ENCODE data around the gene SLIRP. TPM values are rescaled to one million over a fixed set of nuclear protein-coding genes. Genes with fewer than 3 reads are reported as not detected.

Gene SLIRP
- total and polyA plus RNA-seq, 11 donors, result 112 to 872 (median 222) TPM

GRCh38 chr14:77663293-77663692 is 44.6 kb upstream of the SLIRP start:
- intact Hi-C loops (cut with DNase I), result no loop called here
- Histone ChIP-seq H3K36me3 (no peaks in the 10 kb centered on the region), H3K4me3 (no peak overlapping the region), H3K9me3 (no peaks in the 10 kb centered on the region), H3K4me1 (peaks cover 0 to 36% (median 0%) of the 10 kb centered on the region in 12 donors), H3K27ac (peak overlapping the region in 11 of 12 donors; percentile 4 to 87 (median 58)), H3K27me3 (no peaks in the 10 kb centered on the region)
- DNase-seq, result peak in 1 of 5 donors; percentile 24
- peak; percentile 57 to 94 (median 75) for ATAC-seq
- 55 to 71% (median 60%) methylated on average over 6 of the region's 6 CpGs for WGBS, 4 donors
- TF ChIP-seq POLR2A (IDR thresholded peaks at IDR 0.05) (no peak), CTCF (IDR thresholded peaks at IDR 0.05) (no peak)

GRCh38 chr14:77667331-77667730 is 40.6 kb upstream of the SLIRP start:
- peak overlapping the region in 1 of 12 donors; percentile 71 for H3K27ac ChIP-seq
- H3K36me3 ChIP-seq, result peaks cover 0 to 13% (median 3%) of the 10 kb centered on the region in 9 donors
- ATAC-seq (no peak), DNase-seq (no peak)
- intact Hi-C loops (cut with DNase I), result no loop called here
- peaks cover 0 to 20% (median 0%) of the 10 kb centered on the region in 12 donors for H3K4me1 ChIP-seq
- TF ChIP-seq CTCF (IDR thresholded peaks at IDR 0.05) (no peak), POLR2A (IDR thresholded peaks at IDR 0.05) (no peak)
- no peaks in the 10 kb centered on the region for H3K27me3 ChIP-seq
- H3K9me3 ChIP-seq, result no peaks in the 10 kb centered on the region
- H3K4me3 ChIP-seq, result no peak overlapping the region

GRCh38 chr14:77673193-77673592 is 34.7 kb upstream of the SLIRP start:
- DNase-seq (no peak), ATAC-seq (no peak)
- H3K4me1 ChIP-seq, result peaks cover 0 to 3% (median 0%) of the 10 kb centered on the region in 12 donors
- H3K36me3 ChIP-seq, result peaks cover 0 to 68% (median 61%) of the 10 kb centered on the region in 9 donors
- TF ChIP-seq CTCF (IDR thresholded peaks at IDR 0.05) (no peak), POLR2A (IDR thresholded peaks at IDR 0.05) (no peak)
- no peaks in the 10 kb centered on the region for H3K9me3 ChIP-seq
- no peak overlapping the region for H3K27ac ChIP-seq
- H3K27me3 ChIP-seq, result no peaks in the 10 kb centered on the region
- intact Hi-C loops (cut with DNase I), result no loop called here
- H3K4me3 ChIP-seq, result no peak overlapping the region

- no peak for ATAC-seq
- Histone ChIP-seq H3K36me3 (peaks cover 0 to 85% (median 79%) of the 10 kb centered on the region in 9 donors), H3K4me3 (no peak overlapping the region), H3K27me3 (no peaks in the 10 kb centered on the region), H3K4me1 (no peaks in the 10 kb centered on the region), H3K9me3 (no peaks in the 10 kb centered on the region), H3K27ac (no peak overlapping the region)
- intact Hi-C loops (cut with DNase I), result no loop called here
- TF ChIP-seq POLR2A (IDR thresholded peaks at IDR 0.05) (no peak), CTCF (IDR thresholded peaks at IDR 0.05) (no peak)
- no peak for DNase-seq
- 91 to 97% (median 93%) methylated on average over 8 of the region's 8 CpGs for WGBS, 4 donors
These were observed 33.0 kb upstream of the SLIRP start for GRCh38 chr14:77674931-77675330.
